ENCODE measurements around the gene CDKN1B. TPM values are rescaled to one million over a fixed set of nuclear protein-coding genes. Genes with fewer than 3 reads are reported as not detected.

Gene CDKN1B
- total and polyA plus RNA-seq, 2 of the 13 experiments (the other 11 are each of a cell fraction or from before 2014, with no cell fraction given), result 20.1 to 37.2 TPM

DNA sequence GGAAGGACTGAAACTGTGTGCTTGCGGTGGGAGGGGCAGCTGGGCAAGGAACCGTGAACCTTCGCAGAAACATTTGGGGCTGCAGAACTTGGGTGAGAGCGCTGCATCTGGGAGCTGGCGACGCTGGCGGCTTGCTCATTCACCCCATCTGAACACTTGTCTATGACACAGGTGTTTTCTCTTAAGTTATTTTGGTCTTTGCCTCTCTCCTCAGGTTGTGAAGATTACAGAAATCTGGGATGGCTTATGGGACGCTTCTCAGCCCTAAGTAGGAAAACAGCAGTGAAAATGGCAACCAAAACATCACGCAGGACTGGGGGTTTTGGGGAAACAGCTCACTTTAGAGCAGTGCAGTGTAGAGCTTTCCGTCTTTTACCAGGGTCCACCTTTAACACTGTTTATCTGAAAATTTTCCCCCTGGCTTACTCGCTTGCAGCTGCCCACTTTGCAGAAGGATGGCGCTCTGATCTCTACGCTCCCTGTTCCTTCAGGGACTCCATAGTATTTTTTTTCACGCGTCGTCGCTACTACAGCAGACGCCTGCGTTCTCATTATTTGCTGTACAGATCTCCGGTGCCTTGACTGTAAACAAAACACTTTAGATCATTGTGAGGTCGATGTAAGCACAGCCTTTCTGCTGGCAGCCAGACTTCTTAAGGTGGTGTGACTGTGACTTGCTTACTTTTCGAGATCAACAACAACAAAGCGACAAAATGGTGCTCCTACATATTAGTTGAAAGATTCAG, 2.7 kb upstream of the CDKN1B start (continued):
- TF ChIP-seq ZNF256 (CRISPR knock-in tag; conservative IDR thresholded peaks at IDR 0.05) (no peak), ZNF510 (CRISPR knock-in tag; IDR thresholded peaks at IDR 0.05; ENCODE audit: low read depth) (no peak), ZMAT3 (CRISPR knock-in tag; conservative IDR thresholded peaks at IDR 0.05) (no peak), ZFP90 (CRISPR knock-in tag; IDR thresholded peaks at IDR 0.05; ENCODE audit: borderline replicate concordance) (no peak), ZNF788 (CRISPR knock-in tag; IDR thresholded peaks at IDR 0.05; ENCODE audit: borderline replicate concordance) (no peak), ZNF343 (CRISPR knock-in tag; IDR thresholded peaks at IDR 0.05) (no peak), NPAS2 (CRISPR knock-in tag; IDR thresholded peaks at IDR 0.05; ENCODE audit: borderline replicate concordance) (no peak), NFKB2 (CRISPR knock-in tag; IDR thresholded peaks at IDR 0.05; ENCODE audit: borderline replicate concordance) (no peak), SRSF1 (optimal IDR thresholded peaks at IDR 0.05; ENCODE audit: low read depth, low read length) (no peak), EEA1 (CRISPR knock-in tag; IDR thresholded peaks at IDR 0.05; ENCODE audit: borderline replicate concordance) (no peak), ZNF317 (CRISPR knock-in tag; IDR thresholded peaks at IDR 0.05) (no peak), CEBPG (CRISPR knock-in tag; IDR thresholded peaks at IDR 0.05) (no peak), ZNF382 (CRISPR knock-in tag; IDR thresholded peaks at IDR 0.05; ENCODE audit: borderline replicate concordance) (no peak), ZNF792 (CRISPR knock-in tag; IDR thresholded peaks at IDR 0.05) (no peak), ZNF180 (CRISPR knock-in tag; IDR thresholded peaks at IDR 0.05; ENCODE audit: borderline replicate concordance, low read depth) (no peak), KDM3A (CRISPR knock-in tag; IDR thresholded peaks at IDR 0.05; ENCODE audit: low read depth) (no peak), ZMYM2 (CRISPR knock-in tag; IDR thresholded peaks at IDR 0.05) (no peak), KDM4B (CRISPR knock-in tag; IDR thresholded peaks at IDR 0.05) (no peak)
- TF ChIP-seq, protein P1, sequence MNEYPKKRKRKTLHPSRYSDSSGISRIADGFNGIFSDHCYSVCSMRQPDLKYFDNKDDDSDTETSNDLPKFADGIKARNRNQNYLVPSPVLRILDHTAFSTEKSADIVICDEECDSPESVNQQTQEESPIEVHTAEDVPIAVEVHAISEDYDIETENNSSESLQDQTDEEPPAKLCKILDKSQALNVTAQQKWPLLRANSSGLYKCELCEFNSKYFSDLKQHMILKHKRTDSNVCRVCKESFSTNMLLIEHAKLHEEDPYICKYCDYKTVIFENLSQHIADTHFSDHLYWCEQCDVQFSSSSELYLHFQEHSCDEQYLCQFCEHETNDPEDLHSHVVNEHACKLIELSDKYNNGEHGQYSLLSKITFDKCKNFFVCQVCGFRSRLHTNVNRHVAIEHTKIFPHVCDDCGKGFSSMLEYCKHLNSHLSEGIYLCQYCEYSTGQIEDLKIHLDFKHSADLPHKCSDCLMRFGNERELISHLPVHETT (CRISPR knock-in tag; conservative IDR thresholded peaks at IDR 0.05), result peak; percentile 17; the same call in 1 of the 2 replicates
- TF ChIP-seq, protein P2, sequence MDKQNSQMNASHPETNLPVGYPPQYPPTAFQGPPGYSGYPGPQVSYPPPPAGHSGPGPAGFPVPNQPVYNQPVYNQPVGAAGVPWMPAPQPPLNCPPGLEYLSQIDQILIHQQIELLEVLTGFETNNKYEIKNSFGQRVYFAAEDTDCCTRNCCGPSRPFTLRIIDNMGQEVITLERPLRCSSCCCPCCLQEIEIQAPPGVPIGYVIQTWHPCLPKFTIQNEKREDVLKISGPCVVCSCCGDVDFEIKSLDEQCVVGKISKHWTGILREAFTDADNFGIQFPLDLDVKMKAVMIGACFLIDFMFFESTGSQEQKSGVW (CRISPR knock-in tag; IDR thresholded peaks at IDR 0.05; ENCODE audit: borderline replicate concordance), result no peak
- TF ChIP-seq, protein P3, sequence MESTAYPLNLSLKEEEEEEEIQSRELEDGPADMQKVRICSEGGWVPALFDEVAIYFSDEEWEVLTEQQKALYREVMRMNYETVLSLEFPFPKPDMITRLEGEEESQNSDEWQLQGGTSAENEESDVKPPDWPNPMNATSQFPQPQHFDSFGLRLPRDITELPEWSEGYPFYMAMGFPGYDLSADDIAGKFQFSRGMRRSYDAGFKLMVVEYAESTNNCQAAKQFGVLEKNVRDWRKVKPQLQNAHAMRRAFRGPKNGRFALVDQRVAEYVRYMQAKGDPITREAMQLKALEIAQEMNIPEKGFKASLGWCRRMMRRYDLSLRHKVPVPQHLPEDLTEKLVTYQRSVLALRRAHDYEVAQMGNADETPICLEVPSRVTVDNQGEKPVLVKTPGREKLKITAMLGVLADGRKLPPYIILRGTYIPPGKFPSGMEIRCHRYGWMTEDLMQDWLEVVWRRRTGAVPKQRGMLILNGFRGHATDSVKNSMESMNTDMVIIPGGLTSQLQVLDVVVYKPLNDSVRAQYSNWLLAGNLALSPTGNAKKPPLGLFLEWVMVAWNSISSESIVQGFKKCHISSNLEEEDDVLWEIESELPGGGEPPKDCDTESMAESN (CRISPR knock-in tag; conservative IDR thresholded peaks at IDR 0.05), result no peak
- TF ChIP-seq, protein P4, sequence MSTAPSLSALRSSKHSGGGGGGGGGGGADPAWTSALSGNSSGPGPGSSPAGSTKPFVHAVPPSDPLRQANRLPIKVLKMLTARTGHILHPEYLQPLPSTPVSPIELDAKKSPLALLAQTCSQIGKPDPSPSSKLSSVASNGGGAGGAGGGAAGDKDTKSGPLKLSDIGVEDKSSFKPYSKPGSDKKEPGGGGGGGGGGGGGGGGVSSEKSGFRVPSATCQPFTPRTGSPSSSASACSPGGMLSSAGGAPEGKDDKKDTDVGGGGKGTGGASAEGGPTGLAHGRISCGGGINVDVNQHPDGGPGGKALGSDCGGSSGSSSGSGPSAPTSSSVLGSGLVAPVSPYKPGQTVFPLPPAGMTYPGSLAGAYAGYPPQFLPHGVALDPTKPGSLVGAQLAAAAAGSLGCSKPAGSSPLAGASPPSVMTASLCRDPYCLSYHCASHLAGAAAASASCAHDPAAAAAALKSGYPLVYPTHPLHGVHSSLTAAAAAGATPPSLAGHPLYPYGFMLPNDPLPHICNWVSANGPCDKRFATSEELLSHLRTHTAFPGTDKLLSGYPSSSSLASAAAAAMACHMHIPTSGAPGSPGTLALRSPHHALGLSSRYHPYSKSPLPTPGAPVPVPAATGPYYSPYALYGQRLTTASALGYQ (CRISPR knock-in tag; IDR thresholded peaks at IDR 0.05), result no peak
- TF ChIP-seq, protein P5, sequence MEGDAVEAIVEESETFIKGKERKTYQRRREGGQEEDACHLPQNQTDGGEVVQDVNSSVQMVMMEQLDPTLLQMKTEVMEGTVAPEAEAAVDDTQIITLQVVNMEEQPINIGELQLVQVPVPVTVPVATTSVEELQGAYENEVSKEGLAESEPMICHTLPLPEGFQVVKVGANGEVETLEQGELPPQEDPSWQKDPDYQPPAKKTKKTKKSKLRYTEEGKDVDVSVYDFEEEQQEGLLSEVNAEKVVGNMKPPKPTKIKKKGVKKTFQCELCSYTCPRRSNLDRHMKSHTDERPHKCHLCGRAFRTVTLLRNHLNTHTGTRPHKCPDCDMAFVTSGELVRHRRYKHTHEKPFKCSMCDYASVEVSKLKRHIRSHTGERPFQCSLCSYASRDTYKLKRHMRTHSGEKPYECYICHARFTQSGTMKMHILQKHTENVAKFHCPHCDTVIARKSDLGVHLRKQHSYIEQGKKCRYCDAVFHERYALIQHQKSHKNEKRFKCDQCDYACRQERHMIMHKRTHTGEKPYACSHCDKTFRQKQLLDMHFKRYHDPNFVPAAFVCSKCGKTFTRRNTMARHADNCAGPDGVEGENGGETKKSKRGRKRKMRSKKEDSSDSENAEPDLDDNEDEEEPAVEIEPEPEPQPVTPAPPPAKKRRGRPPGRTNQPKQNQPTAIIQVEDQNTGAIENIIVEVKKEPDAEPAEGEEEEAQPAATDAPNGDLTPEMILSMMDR (CRISPR knock-in tag; IDR thresholded peaks at IDR 0.05), result peak; percentile 61
